GM12801 (cell line): ENCODE data around the gene CDH23.

Source experiments
- TF ChIP-seq, protein P1 (sequence below): IDR thresholded peaks from one replicate; pipeline ENCODE4 v1.5.1; 2011; ENCODE audit warnings: control low read depth; ENCODE audit not compliant: insufficient read length; ENCODE audit errors: extremely low read depth

The CDH23 gene

DNA sequence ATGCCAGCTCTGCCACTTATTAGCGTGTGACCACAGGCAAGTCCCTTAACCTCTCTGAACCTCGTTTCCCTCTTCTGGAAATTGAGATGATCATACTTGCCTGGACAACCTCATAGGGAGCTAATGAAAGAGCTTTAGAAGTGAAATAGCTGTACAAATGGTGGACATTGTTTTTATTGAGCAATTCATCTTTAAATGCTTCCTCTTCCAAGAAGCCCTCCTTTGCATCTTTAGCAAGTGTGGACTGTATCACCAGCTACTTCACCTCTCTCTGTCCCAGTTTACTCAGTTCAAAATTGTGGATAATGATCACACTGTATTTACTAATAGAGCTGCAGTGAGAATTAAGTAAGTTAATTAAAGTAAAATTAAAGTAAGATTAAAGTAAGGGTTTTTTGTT lies 61.7 kb downstream of the CDH23 start:
- TF ChIP-seq, protein P1, sequence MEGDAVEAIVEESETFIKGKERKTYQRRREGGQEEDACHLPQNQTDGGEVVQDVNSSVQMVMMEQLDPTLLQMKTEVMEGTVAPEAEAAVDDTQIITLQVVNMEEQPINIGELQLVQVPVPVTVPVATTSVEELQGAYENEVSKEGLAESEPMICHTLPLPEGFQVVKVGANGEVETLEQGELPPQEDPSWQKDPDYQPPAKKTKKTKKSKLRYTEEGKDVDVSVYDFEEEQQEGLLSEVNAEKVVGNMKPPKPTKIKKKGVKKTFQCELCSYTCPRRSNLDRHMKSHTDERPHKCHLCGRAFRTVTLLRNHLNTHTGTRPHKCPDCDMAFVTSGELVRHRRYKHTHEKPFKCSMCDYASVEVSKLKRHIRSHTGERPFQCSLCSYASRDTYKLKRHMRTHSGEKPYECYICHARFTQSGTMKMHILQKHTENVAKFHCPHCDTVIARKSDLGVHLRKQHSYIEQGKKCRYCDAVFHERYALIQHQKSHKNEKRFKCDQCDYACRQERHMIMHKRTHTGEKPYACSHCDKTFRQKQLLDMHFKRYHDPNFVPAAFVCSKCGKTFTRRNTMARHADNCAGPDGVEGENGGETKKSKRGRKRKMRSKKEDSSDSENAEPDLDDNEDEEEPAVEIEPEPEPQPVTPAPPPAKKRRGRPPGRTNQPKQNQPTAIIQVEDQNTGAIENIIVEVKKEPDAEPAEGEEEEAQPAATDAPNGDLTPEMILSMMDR, result no peak

DNA sequence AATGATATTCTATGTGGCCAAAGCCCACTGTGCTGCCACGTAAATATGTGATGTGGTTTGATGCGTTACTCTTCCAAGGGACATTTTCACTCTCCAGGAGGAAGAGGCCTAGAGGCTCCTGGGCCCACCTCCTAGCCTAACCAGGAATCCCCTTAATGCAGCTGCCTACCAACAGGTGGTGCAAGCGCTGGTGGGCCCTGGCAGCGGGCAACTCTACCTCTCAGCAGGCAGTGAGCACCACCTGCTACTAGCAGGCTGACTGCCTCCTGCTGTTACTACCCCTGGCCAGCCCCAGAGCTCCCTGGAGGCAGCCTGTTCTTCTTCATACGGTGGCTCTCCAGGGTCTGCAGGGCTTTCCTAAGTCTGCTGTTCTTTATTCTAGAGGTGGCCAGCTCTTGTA lies 62.8 kb downstream of the CDH23 start:
- TF ChIP-seq, protein P1, result no peak

DNA sequence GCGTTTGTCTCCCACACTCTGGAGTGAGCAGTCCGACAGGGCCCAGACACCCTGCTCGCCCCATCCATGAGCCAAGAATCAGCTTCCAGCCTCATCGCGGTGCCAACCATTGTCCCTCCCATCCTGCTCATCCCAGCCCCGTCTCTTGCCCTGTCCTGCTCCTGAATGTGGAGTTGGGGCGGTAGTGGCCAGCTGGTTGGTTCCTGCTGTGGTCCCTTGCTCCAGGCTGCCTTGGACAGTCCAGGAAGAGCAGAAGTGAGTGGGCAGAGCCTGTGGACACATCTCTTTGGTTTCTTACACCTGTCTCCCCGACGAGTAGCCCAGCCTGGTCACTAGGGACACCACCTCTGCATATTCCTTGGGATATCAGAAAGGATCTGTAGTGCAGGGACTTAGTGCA lies 63.9 kb downstream of the CDH23 start:
- TF ChIP-seq, protein P1, result no peak

DNA sequence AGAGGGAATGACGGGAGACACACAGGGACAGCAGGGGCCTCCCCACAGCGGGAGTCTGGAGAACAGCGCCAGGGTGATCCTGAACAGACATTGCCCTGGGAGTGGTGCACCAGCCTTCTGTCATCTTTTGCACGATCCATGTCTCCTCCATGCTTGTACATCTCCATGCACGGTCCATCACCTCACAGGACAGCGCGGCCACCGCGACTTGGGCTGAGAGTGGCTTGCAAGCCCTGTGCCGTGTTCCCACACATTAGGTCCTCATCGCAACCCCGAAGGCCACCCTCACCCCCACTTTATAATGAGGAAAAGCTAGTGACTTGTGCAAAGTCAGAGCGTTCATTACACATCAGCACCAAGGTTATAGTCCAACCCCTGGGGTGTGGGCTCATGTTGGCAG lies 64.7 kb downstream of the CDH23 start:
- TF ChIP-seq, protein P1, result no peak

DNA sequence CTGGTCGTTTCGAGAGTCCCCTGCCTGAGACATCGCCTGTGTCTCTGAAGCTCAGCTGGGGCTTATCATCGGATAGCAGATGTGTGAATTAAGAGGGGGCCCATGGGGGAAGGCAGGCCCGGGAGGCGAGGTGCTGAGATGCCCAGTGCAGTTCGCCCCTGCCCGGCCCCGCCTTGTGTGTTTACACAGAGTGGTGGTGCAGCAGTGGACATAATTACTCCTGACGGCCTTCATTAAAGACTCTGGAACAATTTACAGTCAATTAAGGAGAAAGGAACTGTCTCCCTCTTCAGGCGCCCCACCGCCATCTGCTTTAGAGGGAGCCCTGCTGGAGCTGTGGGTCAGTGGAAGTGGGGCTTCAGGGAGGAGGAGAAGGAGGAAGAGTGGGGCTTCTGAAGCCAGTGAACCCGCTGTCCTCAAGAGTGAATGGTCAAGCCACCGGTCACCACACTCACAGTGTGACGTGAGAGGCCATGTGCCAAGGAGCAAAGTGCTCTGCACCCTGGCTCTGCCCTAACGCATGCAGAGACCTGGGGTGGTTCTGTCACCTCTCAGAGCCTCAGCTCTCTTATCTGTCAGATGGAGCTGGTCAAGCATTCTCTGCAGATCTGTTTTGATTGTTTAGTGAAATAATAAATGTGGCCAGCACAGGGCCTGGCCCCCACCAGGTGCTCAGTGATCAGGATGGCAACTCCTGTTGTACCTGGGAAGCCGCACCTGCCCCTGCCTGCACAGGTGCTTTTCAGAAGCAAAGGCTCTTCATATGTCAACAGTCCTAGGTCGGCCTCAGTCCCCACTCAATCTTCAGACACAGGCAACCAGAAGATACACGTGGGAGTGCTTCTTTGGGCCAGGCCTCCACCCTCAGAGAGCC lies 65.6 kb downstream of the CDH23 start:
- TF ChIP-seq, protein P1, result no peak

DNA sequence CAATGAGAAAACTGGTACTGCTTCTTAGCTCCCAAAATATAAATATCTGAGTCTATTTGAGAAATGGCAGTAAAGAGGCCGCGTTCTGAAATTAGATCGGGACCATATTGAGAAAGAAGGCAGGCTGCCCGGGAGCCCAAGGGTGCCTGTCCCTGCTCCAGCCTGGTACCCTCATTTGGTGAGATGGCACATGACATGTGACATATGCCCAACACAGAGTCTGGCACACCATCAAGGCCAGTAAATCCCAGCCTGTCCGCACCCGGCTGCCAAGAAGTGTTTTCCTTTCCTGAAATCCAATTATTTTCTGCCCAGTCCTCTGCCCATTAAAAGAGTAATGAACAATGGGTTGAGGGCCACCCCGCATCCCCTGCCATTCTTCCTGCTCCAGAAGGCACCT lies 66.4 kb downstream of the CDH23 start:
- TF ChIP-seq, protein P1, result no peak

DNA sequence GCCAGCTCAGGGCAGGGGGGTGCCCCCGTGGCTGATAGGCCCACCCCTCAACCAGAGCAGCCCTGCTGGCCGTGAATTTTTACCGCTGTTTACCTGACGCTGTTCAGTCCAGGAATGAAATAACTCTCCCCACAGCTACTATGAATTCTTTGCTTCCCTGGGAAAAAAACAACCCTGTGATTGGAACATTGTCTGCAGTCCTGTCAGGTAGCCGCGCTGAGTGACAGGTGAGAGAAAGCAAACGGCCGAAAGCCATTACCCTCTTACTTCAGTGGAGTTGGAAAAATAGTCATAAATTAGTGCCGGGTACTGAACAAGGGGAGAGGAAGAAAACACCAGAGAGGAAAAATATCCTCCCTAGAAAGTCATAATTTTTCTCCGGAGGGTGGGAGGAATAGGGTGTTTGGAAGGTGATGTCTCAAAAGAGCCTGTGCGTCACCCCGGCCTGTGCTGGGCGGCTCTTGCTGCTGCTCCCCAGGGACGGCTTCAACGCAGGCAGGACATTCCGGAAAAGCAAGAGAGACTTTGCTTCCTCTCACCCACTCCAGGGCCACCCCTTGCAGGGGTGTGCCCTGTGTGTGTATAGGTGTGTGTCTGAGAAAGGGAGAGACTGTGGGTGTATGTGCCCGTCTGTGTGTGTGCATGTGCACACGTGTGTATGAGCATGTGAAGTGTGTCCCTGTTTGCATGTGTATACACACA lies 69.0 kb downstream of the CDH23 start:
- TF ChIP-seq, protein P1, result no peak
